GM23248 (cell line): ENCODE results near the gene HOXA3. TPM values are rescaled to one million over a fixed set of nuclear protein-coding genes. Genes with fewer than 3 reads are reported as not detected.

Experiments
- DNase-seq: peaks from one replicate; pipeline ENCODE4 v3.0.0-alpha.2; 2015
- H2AFZ ChIP-seq: fragments of 200-600 bp; sonication (generic); 2 replicates; pipeline ENCODE4 v1.6.1; 2016; ENCODE audit warnings: antibody characterized with exemption
- H3F3A ChIP-seq: fragments of 200-600 bp; sonication (generic); 2 replicates; pipeline ENCODE4 v1.6.1; 2016; ENCODE audit warnings: mild to moderate bottlenecking, antibody characterized with exemption, mixed run types; ENCODE audit not compliant: insufficient read depth
- H3K27ac ChIP-seq: fragments of 200-600 bp; sonication (generic); 2 replicates; pipeline ENCODE4 v1.5.1; 2016; ENCODE audit warnings: mild to moderate bottlenecking
- H3K27me3 ChIP-seq: fragments of 200-600 bp; sonication (generic); replicated peaks from 2 replicates; pipeline ENCODE4 v1.6.1; 2016; ENCODE audit warnings: mild to moderate bottlenecking; ENCODE audit not compliant: insufficient read depth
- H3K36me3 ChIP-seq: fragments of 200-600 bp; sonication (generic); 2 replicates; pipeline ENCODE4 v1.6.1; 2016; ENCODE audit warnings: low read depth, mild to moderate bottlenecking
- H3K4me1 ChIP-seq: fragments of 200-600 bp; sonication (generic); 2 replicates; pipeline ENCODE4 v1.6.1; 2016; ENCODE audit warnings: mild to moderate bottlenecking; ENCODE audit not compliant: insufficient read depth
- H3K4me2 ChIP-seq: fragments of 200-600 bp; sonication (generic); one replicate; pipeline ENCODE4 v1.6.1; 2016; ENCODE audit warnings: mild to moderate bottlenecking; ENCODE audit not compliant: unreplicated experiment
- H3K4me3 ChIP-seq: fragments of 200-600 bp; sonication (generic); 2 replicates; pipeline ENCODE4 v1.5.1; 2016; ENCODE audit warnings: mild to moderate bottlenecking
- H3K79me2 ChIP-seq: fragments of 200-600 bp; sonication (generic); 2 replicates; pipeline ENCODE4 v1.6.1; 2016; ENCODE audit warnings: mild to moderate bottlenecking; ENCODE audit not compliant: insufficient read depth
- H3K9ac ChIP-seq: fragments of 200-600 bp; sonication (generic); 2 replicates; pipeline ENCODE4 v1.6.1; 2016; ENCODE audit warnings: mild to moderate bottlenecking
- H3K9me2 ChIP-seq: fragments of 200-600 bp; sonication (generic); 2 replicates; pipeline ENCODE4 v1.6.1; 2016; ENCODE audit warnings: mixed run types, mild to moderate bottlenecking, moderate library complexity; ENCODE audit not compliant: insufficient read depth
- H3K9me3 ChIP-seq: fragments of 200-600 bp; sonication (generic); one replicate; pipeline ENCODE4 v1.6.1; 2017; ENCODE audit warnings: low read depth
- H4K20me1 ChIP-seq: fragments of 200-600 bp; sonication (generic); 2 replicates; pipeline ENCODE4 v1.6.0; 2016; ENCODE audit not compliant: insufficient read depth
- EZH2 ChIP-seq: fragments of 200-600 bp; sonication (generic); IDR thresholded peaks from 2 replicates; pipeline ENCODE4 v1.6.1; 2018; ENCODE audit warnings: antibody characterized with exemption, mild to moderate bottlenecking; ENCODE audit not compliant: insufficient read depth, poor library complexity, severe bottlenecking
- EZH2phosphoT487 ChIP-seq: fragments of 200-600 bp; sonication (generic); IDR thresholded peaks from 2 replicates; pipeline ENCODE4 v1.6.1; 2018; ENCODE audit warnings: antibody characterized with exemption, moderate library complexity, mild to moderate bottlenecking, low read depth; ENCODE audit not compliant: insufficient read depth
- WGBS, 2 experiments: methylation state at CpG; one replicate each; pipeline ENCODE4 v1.1.6; 2015 to 2017; ENCODE audit warnings: low lambda C conversion rate in 2 of 2, low coverage in 1 of 2; ENCODE audit errors: missing lambda C conversion rate in 2 of 2; 5-methylcytosine and 5-hydroxymethylcytosine counted together
- in situ Hi-C: fragments of 300-500 bp; cut with MboI; formaldehyde crosslinking; loops from 2 replicates; pipeline ENCODE4 v1.15.0; 2020
- polyA plus RNA-seq: library from polyadenylated mRNA; unstranded; fragments of >200 nt; fragmentation: Nextera tagmentation; extraction: Ambion mirVana; gene quantifications from 2 replicates; pipeline ENCODE4 v1.2.1, GENCODE V29; 2016
- total RNA-seq: library from RNA; depleted of rRNA; stranded (reverse); fragments of >200 nt; shearing (Covaris generic); gene quantifications from 2 replicates; pipeline ENCODE4 v1.2.3, GENCODE V29; 2014

Gene HOXA3
- total and polyA plus RNA-seq, 2 experiments from 2014 or later = 1.2 to 2.1 TPM

DNA sequence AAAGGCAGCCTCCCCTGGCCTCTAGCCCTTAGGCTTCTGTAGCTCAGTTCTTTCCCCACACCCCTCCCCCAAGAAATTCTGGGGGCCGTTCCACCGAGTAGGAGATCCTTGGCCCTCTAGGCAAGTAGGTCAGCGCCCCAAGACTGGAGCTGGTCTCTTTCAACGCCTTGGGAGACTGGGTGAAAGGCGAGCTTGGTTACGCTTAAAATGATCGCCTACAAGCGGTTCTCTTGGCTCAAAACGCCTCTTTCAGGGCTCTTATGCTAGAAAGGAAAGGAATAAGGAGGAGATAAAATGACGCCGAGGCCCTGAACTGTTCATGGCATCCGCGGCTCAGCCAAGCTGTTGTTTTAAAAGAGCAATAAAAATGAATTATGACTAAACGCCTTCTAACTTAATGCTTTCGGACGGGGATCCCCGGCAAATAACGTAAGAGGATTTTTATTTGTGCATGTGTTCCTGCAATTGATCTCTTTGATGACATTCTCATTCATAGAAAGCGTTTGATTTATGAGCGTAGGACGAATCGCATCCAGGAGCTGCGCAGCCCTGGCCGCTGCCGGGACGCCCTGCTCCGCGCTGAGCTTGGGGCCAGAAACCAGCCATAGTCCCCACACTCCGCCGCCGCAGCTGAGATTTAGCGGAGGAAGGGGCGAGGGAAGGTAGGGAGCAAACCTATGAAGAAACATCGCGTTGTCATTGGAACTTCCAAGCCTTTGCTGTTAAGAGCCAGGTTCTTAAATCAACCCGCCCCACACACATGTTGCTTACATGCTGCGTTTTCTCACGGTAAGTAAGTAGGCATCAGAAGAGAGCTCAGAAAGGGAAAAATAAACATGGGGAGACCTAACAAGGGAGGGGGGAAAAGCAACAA is 53.6 kb downstream of the HOXA3 start:
- Histone ChIP-seq H4K20me1 (no peaks in the 10 kb centered on the region), H3K9me3 (no peaks in the 10 kb centered on the region), H3K4me1 (peaks cover 13% of the 10 kb centered on the region), H3K9ac (peak overlapping the region; percentile 91), H2AFZ (peak overlapping the region; percentile 61), H3K27ac (peak overlapping the region; percentile 90), H3K27me3 (no peaks in the 10 kb centered on the region), H3K4me3 (peak overlapping the region; percentile 80), H3F3A (peaks cover 22% of the 10 kb centered on the region), H3K9me2 (no peaks in the 10 kb centered on the region), H3K79me2 (peaks cover 61% of the 10 kb centered on the region), H3K4me2 (peak overlapping the region; percentile 99), H3K36me3 (peaks cover 18% of the 10 kb centered on the region)
- DNase-seq = peak; percentile 66
- TF ChIP-seq EZH2phosphoT487 (no peak), EZH2 (no peak)
- WGBS, 2 experiments = 54 to 64% methylated on average over 38 of the region's 38 CpGs
- in situ Hi-C loops = no loop called here

DNA sequence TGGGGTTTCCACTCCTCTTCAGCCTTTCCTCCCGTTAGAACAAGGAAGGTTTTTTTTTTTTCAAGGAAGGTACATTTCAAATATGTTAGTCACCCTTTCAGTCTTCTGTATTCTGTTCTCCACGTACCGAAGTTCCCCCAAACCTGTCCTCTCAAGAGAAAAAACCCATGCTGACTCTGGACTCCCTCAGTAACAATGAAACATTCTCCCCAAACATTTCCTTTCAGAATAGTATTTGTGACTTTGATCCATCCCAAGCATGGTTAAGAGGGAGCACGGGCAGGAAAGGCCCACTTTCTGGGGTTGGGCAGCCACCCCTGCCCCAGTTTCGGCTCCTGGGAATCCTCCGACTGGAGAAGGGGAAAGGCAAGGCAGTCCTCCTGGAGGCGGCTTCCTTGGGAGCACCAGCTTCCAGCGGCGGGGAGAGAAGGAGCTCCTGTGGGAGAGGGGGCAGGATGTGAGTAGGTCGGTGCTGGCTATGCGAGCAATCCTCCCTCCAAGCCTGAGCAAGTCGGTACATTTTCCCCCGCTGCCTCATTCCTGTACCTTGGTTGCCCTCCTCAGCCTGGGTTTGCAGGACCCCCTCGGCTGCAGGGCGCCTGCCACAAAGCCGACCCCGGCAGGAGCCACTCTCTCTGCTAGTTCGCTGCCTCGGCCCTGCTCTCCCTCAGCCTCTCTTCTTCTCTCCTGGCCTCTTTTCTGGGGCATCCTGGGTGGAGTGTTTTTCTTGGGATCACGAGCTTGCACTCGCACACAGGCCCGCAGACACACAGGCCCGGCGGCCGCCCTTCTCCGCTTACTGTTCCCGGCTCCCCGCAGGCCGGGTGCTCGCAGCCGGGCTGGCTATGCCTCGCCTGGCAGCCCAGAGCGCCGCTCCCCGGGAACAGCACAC is 54.5 kb downstream of the HOXA3 start:
- Histone ChIP-seq H3K36me3 (peaks cover 18% of the 10 kb centered on the region), H3K27me3 (no peaks in the 10 kb centered on the region), H2AFZ (peak overlapping the region; percentile 61), H4K20me1 (no peaks in the 10 kb centered on the region), H3K27ac (peak overlapping the region; percentile 90), H3K9me3 (no peaks in the 10 kb centered on the region), H3K79me2 (peaks cover 61% of the 10 kb centered on the region), H3K4me3 (peak overlapping the region; percentile 80), H3K9me2 (no peaks in the 10 kb centered on the region), H3K4me1 (peaks cover 13% of the 10 kb centered on the region), H3K9ac (peak overlapping the region; percentile 91), H3K4me2 (peak overlapping the region; percentile 99), H3F3A (peaks cover 20% of the 10 kb centered on the region)
- in situ Hi-C loops = no loop called here
- 35 to 54% methylated on average over 35 of the region's 35 CpGs for WGBS, 2 experiments
- TF ChIP-seq EZH2 = no peak
- no peak for TF ChIP-seq EZH2phosphoT487
- DNase-seq = peak; percentile 76

DNA sequence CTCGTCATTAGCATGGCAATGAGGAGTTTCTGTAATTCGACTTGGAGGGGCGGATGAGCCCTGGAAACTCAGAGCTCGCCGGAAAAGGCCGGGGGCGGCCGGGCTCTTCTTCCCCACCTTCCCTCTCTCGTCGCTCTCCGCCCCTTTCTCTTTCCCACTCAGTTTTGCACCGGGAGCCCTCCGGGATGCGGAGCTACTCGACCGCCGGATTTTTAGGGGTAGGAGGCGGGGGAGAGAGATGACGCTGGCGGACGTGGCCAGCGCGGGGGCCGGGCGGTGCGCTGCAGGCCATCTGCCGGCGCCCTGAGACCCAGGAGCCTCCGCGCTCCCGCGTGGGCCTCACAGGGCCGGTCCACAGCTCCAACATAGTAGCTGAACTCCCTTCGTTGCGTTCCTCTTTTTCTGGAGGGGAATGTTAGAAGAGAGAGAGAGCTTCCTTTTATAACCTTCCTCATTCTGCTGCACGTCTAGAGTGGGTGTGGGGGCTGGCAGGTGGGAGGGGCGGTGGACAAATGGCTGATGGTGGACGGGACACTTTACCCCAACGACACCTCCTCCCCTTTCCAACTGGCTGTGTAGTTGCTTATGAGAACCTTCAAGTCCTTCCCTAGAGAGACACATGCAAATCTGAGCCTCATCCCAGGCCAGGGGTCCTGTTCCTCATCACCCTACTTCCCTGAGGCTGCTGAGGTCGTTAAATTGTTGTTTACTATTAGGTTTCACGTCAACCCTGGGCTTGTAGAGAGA is 55.4 kb downstream of the HOXA3 start:
- DNase-seq = peak; percentile 80
- peak overlapping the region; percentile 90 for H3K27ac ChIP-seq
- TF ChIP-seq EZH2phosphoT487 (no peak), EZH2 (no peak)
- peaks cover 18% of the 10 kb centered on the region for H3K36me3 ChIP-seq
- peak overlapping the region; percentile 80 for H3K4me3 ChIP-seq
- H4K20me1 ChIP-seq = no peaks in the 10 kb centered on the region
- in situ Hi-C loops = no loop called here
- H3K9me3 ChIP-seq = no peaks in the 10 kb centered on the region
- peak overlapping the region; percentile 73 for H2AFZ ChIP-seq
- H3K79me2 ChIP-seq = peaks cover 61% of the 10 kb centered on the region
- no peaks in the 10 kb centered on the region for H3K27me3 ChIP-seq
- no peaks in the 10 kb centered on the region for H3K9me2 ChIP-seq
- peaks cover 13% of the 10 kb centered on the region for H3K4me1 ChIP-seq
- WGBS, 2 experiments = 2% methylated on average over 34 to 41 of the region's 41 CpGs
- H3F3A ChIP-seq = peaks cover 15% of the 10 kb centered on the region
- H3K9ac ChIP-seq = peak overlapping the region; percentile 91
- peak overlapping the region; percentile 99 for H3K4me2 ChIP-seq
